ENCODE data around the gene EAPP.
"Not testable (repeated sequence)": the region's sequence is repeated elsewhere in the genome, so short reads cannot be mapped to it uniquely, and the experiment has no call there.

- TF ChIP-seq, protein P1, sequence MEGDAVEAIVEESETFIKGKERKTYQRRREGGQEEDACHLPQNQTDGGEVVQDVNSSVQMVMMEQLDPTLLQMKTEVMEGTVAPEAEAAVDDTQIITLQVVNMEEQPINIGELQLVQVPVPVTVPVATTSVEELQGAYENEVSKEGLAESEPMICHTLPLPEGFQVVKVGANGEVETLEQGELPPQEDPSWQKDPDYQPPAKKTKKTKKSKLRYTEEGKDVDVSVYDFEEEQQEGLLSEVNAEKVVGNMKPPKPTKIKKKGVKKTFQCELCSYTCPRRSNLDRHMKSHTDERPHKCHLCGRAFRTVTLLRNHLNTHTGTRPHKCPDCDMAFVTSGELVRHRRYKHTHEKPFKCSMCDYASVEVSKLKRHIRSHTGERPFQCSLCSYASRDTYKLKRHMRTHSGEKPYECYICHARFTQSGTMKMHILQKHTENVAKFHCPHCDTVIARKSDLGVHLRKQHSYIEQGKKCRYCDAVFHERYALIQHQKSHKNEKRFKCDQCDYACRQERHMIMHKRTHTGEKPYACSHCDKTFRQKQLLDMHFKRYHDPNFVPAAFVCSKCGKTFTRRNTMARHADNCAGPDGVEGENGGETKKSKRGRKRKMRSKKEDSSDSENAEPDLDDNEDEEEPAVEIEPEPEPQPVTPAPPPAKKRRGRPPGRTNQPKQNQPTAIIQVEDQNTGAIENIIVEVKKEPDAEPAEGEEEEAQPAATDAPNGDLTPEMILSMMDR (IDR thresholded peaks at IDR 0.05), result not testable (repeated sequence)
- TF ChIP-seq POLR2AphosphoS5 (IDR thresholded peaks at IDR 0.05; ENCODE audit: insufficient read depth in 1 of 2, low read depth in 1 of 2); POLR2A (IDR thresholded peaks at IDR 0.05): not testable (repeated sequence)
Measured at GRCh38 chr14:34538096-34538495, 1.4 kb downstream of the EAPP start.

Measured in vagina (tissue), 2 donors.